Astrocyte of the cerebellum (primary cell): ENCODE data around the gene SPPL2B.

Experiments used
- DNase-seq: peaks from one replicate; pipeline ENCODE4 v3.0.0-alpha.2; 2011; ENCODE audit warnings: low read depth
- H3K4me3 ChIP-seq: 2 replicates; pipeline ENCODE4 v1.5.1; 2011; ENCODE audit warnings: mild to moderate bottlenecking, low read depth, low read length, moderate library complexity
- CTCF ChIP-seq: IDR thresholded peaks from 2 replicates; pipeline ENCODE4 v1.5.1; 2012; ENCODE audit warnings: low read length, low read depth, moderate library complexity, mild to moderate bottlenecking; ENCODE audit errors: missing control alignments
- in situ Hi-C: cut with HindIII; loops from 2 replicates; pipeline ENCODE4 v1.10.0; 2017; ENCODE audit warnings: low sequenced_read_pairs

SPPL2B gene

GRCh38 chr19:2371656-2372055 lies 43.2 kb downstream of the SPPL2B start:
- no peak for TF ChIP-seq CTCF
- in situ Hi-C loops = no loop called here
- H3K4me3 ChIP-seq = no peak overlapping the region
- no peak for DNase-seq

DNA sequence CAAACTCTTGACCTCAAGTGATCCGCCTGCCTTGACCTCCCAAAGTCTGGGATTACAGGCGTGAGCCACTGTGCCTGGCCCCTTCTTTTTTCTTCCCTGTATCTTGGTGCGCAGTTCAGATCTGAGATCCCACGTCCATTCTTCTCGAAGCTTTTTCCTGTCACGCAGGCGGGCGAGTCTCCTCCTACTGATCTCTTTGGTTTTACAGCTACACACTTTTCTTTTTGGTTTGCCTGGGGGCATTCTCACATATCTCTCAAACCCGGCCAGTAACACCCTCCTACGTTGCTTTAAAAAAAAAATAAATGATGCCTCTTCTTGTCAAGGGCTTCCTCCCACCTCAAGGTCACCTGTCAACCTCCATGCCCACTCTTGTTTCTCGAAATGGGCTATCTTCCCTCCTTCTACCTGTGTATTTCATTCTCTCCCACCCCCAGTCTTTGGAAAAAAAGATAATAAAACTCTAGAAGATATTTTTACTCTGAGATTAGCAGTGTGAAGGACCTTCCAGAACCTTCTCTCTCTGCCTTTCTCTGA lies 43.7 kb downstream of the SPPL2B start:
- no peak overlapping the region for H3K4me3 ChIP-seq
- DNase-seq = no peak
- no peak for TF ChIP-seq CTCF
- in situ Hi-C loops = no loop called here

DNA sequence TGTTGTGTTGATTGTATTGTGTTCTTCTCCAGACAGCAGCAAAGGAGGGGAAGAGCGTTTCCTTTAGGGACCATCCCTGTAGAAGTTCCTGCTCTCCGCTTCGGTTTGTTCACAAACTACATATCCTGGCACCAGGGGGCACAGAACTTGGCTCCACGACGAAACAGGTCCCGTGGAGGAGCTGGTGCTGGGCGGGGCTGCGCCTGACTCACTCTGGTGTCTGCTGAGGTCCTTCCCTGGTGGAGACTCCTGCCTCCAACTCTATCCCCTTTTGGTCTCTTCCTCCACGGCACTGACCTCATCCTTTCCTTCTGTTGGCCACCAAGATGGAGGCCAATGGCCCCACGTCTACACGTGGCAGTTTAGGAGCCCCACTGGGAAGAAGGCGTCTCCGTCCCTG lies 46.3 kb downstream of the SPPL2B start:
- no peak overlapping the region for H3K4me3 ChIP-seq
- DNase-seq = no peak
- TF ChIP-seq CTCF = no peak
- in situ Hi-C loops = no loop called here

- no peak for DNase-seq
- in situ Hi-C loops = no loop called here
- H3K4me3 ChIP-seq = no peak overlapping the region
- no peak for TF ChIP-seq CTCF
These were observed 47.1 kb downstream of the SPPL2B start for GRCh38 chr19:2375353-2376121.

- no peak for TF ChIP-seq CTCF
- DNase-seq = no peak
- H3K4me3 ChIP-seq = no peak overlapping the region
- in situ Hi-C loops = no loop called here
These were observed 48.5 kb downstream of the SPPL2B start for GRCh38 chr19:2376784-2377519.

- in situ Hi-C loops = no loop called here
- H3K4me3 ChIP-seq = no peak overlapping the region
- no peak for TF ChIP-seq CTCF
- DNase-seq = no peak
These were observed 52.1 kb downstream of the SPPL2B start for GRCh38 chr19:2380567-2380966.
